Measurements from ENCODE around the gene ARHGAP40.

The ARHGAP40 gene

GRCh38 chr20:38628580-38629470, 27.2 kb downstream of the ARHGAP40 start:
- Histone ChIP-seq H3K4me1 (ENCODE audit: control insufficient read depth, insufficient read depth, low read length) (no peaks in the 10 kb centered on the region), H3K27ac (ENCODE audit: low read depth, low read length) (no peak overlapping the region), H3K36me3 (ENCODE audit: control insufficient read depth, insufficient read depth, low read length) (no peaks in the 10 kb centered on the region), H3K4me3 (ENCODE audit: low read length) (no peak overlapping the region), H3K27me3 (ENCODE audit: control insufficient read depth, insufficient read depth, low read length) (no peaks in the 10 kb centered on the region), H3K9ac (ENCODE audit: low read length) (no peak overlapping the region)

GRCh38 chr20:38629979-38630378, 28.4 kb downstream of the ARHGAP40 start:
- Histone ChIP-seq H3K9ac (ENCODE audit: low read length) (no peak overlapping the region), H3K36me3 (ENCODE audit: control insufficient read depth, insufficient read depth, low read length) (no peaks in the 10 kb centered on the region), H3K4me1 (ENCODE audit: control insufficient read depth, insufficient read depth, low read length) (no peaks in the 10 kb centered on the region), H3K27ac (ENCODE audit: low read depth, low read length) (no peak overlapping the region), H3K4me3 (ENCODE audit: low read length) (no peak overlapping the region), H3K27me3 (ENCODE audit: control insufficient read depth, insufficient read depth, low read length) (no peaks in the 10 kb centered on the region)

- H3K4me1 ChIP-seq (ENCODE audit: control insufficient read depth, insufficient read depth, low read length) = no peaks in the 10 kb centered on the region
- no peak overlapping the region for H3K9ac ChIP-seq (ENCODE audit: low read length)
- no peak overlapping the region for H3K27ac ChIP-seq (ENCODE audit: low read depth, low read length)
- no peak overlapping the region for H3K4me3 ChIP-seq (ENCODE audit: low read length)
- H3K27me3 ChIP-seq (ENCODE audit: control insufficient read depth, insufficient read depth, low read length) = no peaks in the 10 kb centered on the region
- H3K36me3 ChIP-seq (ENCODE audit: control insufficient read depth, insufficient read depth, low read length) = no peaks in the 10 kb centered on the region
Observed at GRCh38 chr20:38630727-38631126, 29.1 kb downstream of the ARHGAP40 start.

- no peak overlapping the region for H3K27ac ChIP-seq (ENCODE audit: low read depth, low read length)
- no peaks in the 10 kb centered on the region for H3K36me3 ChIP-seq (ENCODE audit: control insufficient read depth, insufficient read depth, low read length)
- no peak overlapping the region for H3K4me3 ChIP-seq (ENCODE audit: low read length)
- no peak overlapping the region for H3K9ac ChIP-seq (ENCODE audit: low read length)
- no peaks in the 10 kb centered on the region for H3K27me3 ChIP-seq (ENCODE audit: control insufficient read depth, insufficient read depth, low read length)
- H3K4me1 ChIP-seq (ENCODE audit: control insufficient read depth, insufficient read depth, low read length) = no peaks in the 10 kb centered on the region
Observed at GRCh38 chr20:38631155-38632022, 29.8 kb downstream of the ARHGAP40 start.

GRCh38 chr20:38633577-38634093, 32.0 kb downstream of the ARHGAP40 start:
- Histone ChIP-seq H3K36me3 (ENCODE audit: control insufficient read depth, insufficient read depth, low read length) (no peaks in the 10 kb centered on the region), H3K27me3 (ENCODE audit: control insufficient read depth, insufficient read depth, low read length) (no peaks in the 10 kb centered on the region), H3K27ac (ENCODE audit: low read depth, low read length) (no peak overlapping the region), H3K4me1 (ENCODE audit: control insufficient read depth, insufficient read depth, low read length) (no peaks in the 10 kb centered on the region), H3K4me3 (ENCODE audit: low read length) (no peak overlapping the region), H3K9ac (ENCODE audit: low read length) (no peak overlapping the region)

GRCh38 chr20:38635721-38636288, 34.2 kb downstream of the ARHGAP40 start:
- no peaks in the 10 kb centered on the region for H3K36me3 ChIP-seq (ENCODE audit: control insufficient read depth, insufficient read depth, low read length)
- H3K4me3 ChIP-seq (ENCODE audit: low read length) = no peak overlapping the region
- H3K27ac ChIP-seq (ENCODE audit: low read depth, low read length) = no peak overlapping the region
- no peaks in the 10 kb centered on the region for H3K27me3 ChIP-seq (ENCODE audit: control insufficient read depth, insufficient read depth, low read length)
- H3K4me1 ChIP-seq (ENCODE audit: control insufficient read depth, insufficient read depth, low read length) = no peaks in the 10 kb centered on the region
- no peak overlapping the region for H3K9ac ChIP-seq (ENCODE audit: low read length)

GRCh38 chr20:38640521-38640920, 38.9 kb downstream of the ARHGAP40 start:
- Histone ChIP-seq H3K4me3 (ENCODE audit: low read length) (no peak overlapping the region), H3K36me3 (ENCODE audit: control insufficient read depth, insufficient read depth, low read length) (no peaks in the 10 kb centered on the region), H3K27ac (ENCODE audit: low read depth, low read length) (no peak overlapping the region)

GRCh38 chr20:38642498-38642897, 40.9 kb downstream of the ARHGAP40 start:
- Histone ChIP-seq H3K27ac (ENCODE audit: low read depth, low read length) (no peak overlapping the region), H3K27me3 (ENCODE audit: control insufficient read depth, insufficient read depth, low read length) (peaks cover 5% of the 10 kb centered on the region), H3K36me3 (ENCODE audit: control insufficient read depth, insufficient read depth, low read length) (no peaks in the 10 kb centered on the region), H3K4me1 (ENCODE audit: control insufficient read depth, insufficient read depth, low read length) (peaks cover 2% of the 10 kb centered on the region), H3K4me3 (ENCODE audit: low read length) (no peak overlapping the region), H3K9ac (ENCODE audit: low read length) (no peak overlapping the region)

More at GRCh38 chr20:38640521-38640920, 38.9 kb downstream of the ARHGAP40 start:
- Histone ChIP-seq H3K9ac (ENCODE audit: low read length) (no peak overlapping the region), H3K4me1 (ENCODE audit: control insufficient read depth, insufficient read depth, low read length) (no peaks in the 10 kb centered on the region), H3K27me3 (ENCODE audit: control insufficient read depth, insufficient read depth, low read length) (peaks cover under 1% of the 10 kb centered on the region)

- Histone ChIP-seq H3K27me3 (ENCODE audit: control insufficient read depth, insufficient read depth, low read length) (peaks cover 9% of the 10 kb centered on the region), H3K4me3 (ENCODE audit: low read length) (no peak overlapping the region), H3K9ac (ENCODE audit: low read length) (no peak overlapping the region), H3K4me1 (ENCODE audit: control insufficient read depth, insufficient read depth, low read length) (peaks cover 2% of the 10 kb centered on the region), H3K27ac (ENCODE audit: low read depth, low read length) (no peak overlapping the region), H3K36me3 (ENCODE audit: control insufficient read depth, insufficient read depth, low read length) (no peaks in the 10 kb centered on the region)
Observed at GRCh38 chr20:38644588-38645260, 43.1 kb downstream of the ARHGAP40 start.

- Histone ChIP-seq H3K36me3 (ENCODE audit: control insufficient read depth, insufficient read depth, low read length) (no peaks in the 10 kb centered on the region), H3K4me1 (ENCODE audit: control insufficient read depth, insufficient read depth, low read length) (peaks cover 2% of the 10 kb centered on the region), H3K27ac (ENCODE audit: low read depth, low read length) (no peak overlapping the region), H3K4me3 (ENCODE audit: low read length) (no peak overlapping the region), H3K9ac (ENCODE audit: low read length) (no peak overlapping the region), H3K27me3 (ENCODE audit: control insufficient read depth, insufficient read depth, low read length) (peaks cover 9% of the 10 kb centered on the region)
Observed at GRCh38 chr20:38645351-38645750, 43.7 kb downstream of the ARHGAP40 start.

- H3K27me3 ChIP-seq (ENCODE audit: control insufficient read depth, insufficient read depth, low read length) = peaks cover 9% of the 10 kb centered on the region
- no peak overlapping the region for H3K27ac ChIP-seq (ENCODE audit: low read depth, low read length)
- H3K36me3 ChIP-seq (ENCODE audit: control insufficient read depth, insufficient read depth, low read length) = no peaks in the 10 kb centered on the region
- H3K9ac ChIP-seq (ENCODE audit: low read length) = no peak overlapping the region
- H3K4me3 ChIP-seq (ENCODE audit: low read length) = peak overlapping the region; percentile 33
- peaks cover 2% of the 10 kb centered on the region for H3K4me1 ChIP-seq (ENCODE audit: control insufficient read depth, insufficient read depth, low read length)
Observed at GRCh38 chr20:38645980-38646858, 44.6 kb downstream of the ARHGAP40 start.

Measured in rectal smooth muscle tissue (tissue), 1 donor.